ENCODE results near the gene C2. TPM values are rescaled to one million over a fixed set of nuclear protein-coding genes. Genes with fewer than 3 reads are reported as not detected.
A peak's percentile ranks its signal among the peaks of the same experiment; 100 is the strongest.

Gene C2
- polyA plus RNA-seq, 1 experiment = 1.2 TPM

GRCh38 chr6:31898383-31899011, 29.0 kb upstream of the C2 start:
- no peak for DNase-seq (ENCODE audit: low read depth)
- TF ChIP-seq, protein P1, sequence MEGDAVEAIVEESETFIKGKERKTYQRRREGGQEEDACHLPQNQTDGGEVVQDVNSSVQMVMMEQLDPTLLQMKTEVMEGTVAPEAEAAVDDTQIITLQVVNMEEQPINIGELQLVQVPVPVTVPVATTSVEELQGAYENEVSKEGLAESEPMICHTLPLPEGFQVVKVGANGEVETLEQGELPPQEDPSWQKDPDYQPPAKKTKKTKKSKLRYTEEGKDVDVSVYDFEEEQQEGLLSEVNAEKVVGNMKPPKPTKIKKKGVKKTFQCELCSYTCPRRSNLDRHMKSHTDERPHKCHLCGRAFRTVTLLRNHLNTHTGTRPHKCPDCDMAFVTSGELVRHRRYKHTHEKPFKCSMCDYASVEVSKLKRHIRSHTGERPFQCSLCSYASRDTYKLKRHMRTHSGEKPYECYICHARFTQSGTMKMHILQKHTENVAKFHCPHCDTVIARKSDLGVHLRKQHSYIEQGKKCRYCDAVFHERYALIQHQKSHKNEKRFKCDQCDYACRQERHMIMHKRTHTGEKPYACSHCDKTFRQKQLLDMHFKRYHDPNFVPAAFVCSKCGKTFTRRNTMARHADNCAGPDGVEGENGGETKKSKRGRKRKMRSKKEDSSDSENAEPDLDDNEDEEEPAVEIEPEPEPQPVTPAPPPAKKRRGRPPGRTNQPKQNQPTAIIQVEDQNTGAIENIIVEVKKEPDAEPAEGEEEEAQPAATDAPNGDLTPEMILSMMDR (IDR thresholded peaks at IDR 0.05; ENCODE audit: insufficient read depth, low read depth, low read length) = no peak
- ChIA-PET POLR2A (interaction anchor here (0.5 kb wide), 1 partner anchor 267 kb away, joined by 5 read pairs; no protein-coding TSS in a partner anchor), CTCF (interaction anchor here (0.9 to 2.1 kb wide), 7 partner anchors 8 to 217 kb away, joined by 3 to 11 read pairs (median 4); partner anchors contain the start of gene LY6G5C)
- Histone ChIP-seq H3K36me3 (ENCODE audit: control insufficient read depth, insufficient read depth, low read length) (no peaks in the 10 kb centered on the region; the same call in none of the 2 replicates), H3K4me3 (ENCODE audit: low read depth, low read length) (peak overlapping the region; percentile 72), H3K27me3 (ENCODE audit: control insufficient read depth, insufficient read depth, low read length) (no peaks in the 10 kb centered on the region)

- TF ChIP-seq, protein P1 (IDR thresholded peaks at IDR 0.05; ENCODE audit: insufficient read depth, low read depth, low read length) = no peak
- ChIA-PET POLR2A (no interaction called here), CTCF (interaction anchor here (0.9 to 2.1 kb wide), 3 partner anchors 11 to 59 kb away, joined by 3 to 11 read pairs (median 4); no protein-coding TSS in a partner anchor)
- no peaks in the 10 kb centered on the region for H3K27me3 ChIP-seq (ENCODE audit: control insufficient read depth, insufficient read depth, low read length)
- DNase-seq (ENCODE audit: low read depth) = no peak
- no peaks in the 10 kb centered on the region; the same call in none of the 2 replicates for H3K36me3 ChIP-seq (ENCODE audit: control insufficient read depth, insufficient read depth, low read length)
- H3K4me3 ChIP-seq (ENCODE audit: low read depth, low read length) = no peak overlapping the region
These were observed 28.3 kb upstream of the C2 start for GRCh38 chr6:31899215-31899614.

DNA sequence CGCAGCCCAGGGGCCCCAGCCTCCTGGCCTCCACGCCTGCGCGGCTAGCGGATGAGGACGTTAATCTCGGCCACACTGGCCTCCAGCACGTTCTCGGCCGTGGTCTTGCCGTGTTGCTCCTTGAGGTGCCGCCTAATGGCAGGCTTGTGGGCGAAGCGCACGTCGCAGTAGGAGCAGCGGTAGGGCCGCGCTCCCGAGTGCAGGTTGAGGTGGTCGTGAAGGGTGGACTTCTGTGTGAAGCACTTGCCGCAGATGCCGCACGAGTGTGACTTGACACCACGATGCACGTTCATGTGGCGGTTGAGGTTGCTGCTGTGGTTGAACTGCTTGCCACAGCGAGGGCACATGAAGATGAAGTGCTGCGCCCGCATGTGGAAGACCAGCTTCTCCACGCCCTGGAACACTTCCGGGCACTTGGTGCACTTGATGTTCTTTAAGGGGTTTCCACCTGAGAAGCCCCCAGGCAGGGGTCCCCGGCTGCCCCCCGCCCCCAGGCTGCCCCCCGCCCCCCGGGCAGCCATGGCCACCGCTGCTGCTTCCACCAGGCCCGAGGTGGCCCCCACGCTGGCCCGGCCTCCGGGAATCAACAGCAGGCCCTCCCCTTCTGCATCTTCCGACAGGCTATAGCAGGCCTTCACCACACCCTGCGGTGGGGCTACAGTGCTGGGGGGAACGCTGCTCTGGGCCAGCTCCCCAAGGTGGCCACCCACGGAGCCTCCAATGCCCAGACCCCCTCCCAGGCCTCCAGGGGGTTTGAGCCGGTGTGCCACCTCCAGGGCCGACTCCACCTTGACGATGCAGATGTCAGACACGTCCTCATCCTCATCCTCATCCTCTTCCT, 27.4 kb upstream of the C2 start:
- ChIA-PET POLR2A (no interaction called here), CTCF (interaction anchor here (0.5 to 4.5 kb wide), 3 partner anchors 9 to 69 kb away, joined by 3 to 26 read pairs (median 4); no protein-coding TSS in a partner anchor)
- DNase-seq (ENCODE audit: low read depth) = no peak
- TF ChIP-seq, protein P1 (IDR thresholded peaks at IDR 0.05; ENCODE audit: insufficient read depth, low read depth, low read length) = no peak
- H3K36me3 ChIP-seq (ENCODE audit: control insufficient read depth, insufficient read depth, low read length) = no peaks in the 10 kb centered on the region; the same call in 1 of the 2 replicates
- no peak overlapping the region for H3K4me3 ChIP-seq (ENCODE audit: low read depth, low read length)
- no peaks in the 10 kb centered on the region for H3K27me3 ChIP-seq (ENCODE audit: control insufficient read depth, insufficient read depth, low read length)

DNA sequence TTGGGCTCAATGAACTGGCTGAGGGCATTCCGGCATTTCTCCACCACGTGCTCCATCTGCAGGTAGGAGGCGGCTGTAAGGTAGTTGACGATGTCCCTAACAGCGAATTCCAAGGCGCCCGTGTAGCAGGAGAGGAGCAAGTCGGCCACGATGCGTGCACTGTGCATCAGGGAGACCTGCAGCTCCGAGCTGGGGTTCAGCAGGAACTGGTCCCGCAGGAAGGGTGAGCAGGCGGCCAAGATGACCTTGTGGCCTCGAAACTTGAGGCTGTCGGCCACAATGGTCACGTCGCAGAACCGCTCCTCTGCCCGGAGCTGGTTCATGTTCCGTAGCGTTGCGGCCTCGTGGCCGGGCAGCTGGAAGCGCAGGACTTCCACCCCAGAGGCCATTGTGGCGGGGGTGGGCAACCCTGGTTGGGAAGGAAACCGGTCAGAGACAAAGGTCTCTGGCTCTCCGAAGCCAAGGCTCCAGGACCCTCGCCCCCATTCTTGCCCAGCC, 26.6 kb upstream of the C2 start:
- POLR2A ChIA-PET = no interaction called here
- H3K27me3 ChIP-seq (ENCODE audit: control insufficient read depth, insufficient read depth, low read length) = no peaks in the 10 kb centered on the region
- no peaks in the 10 kb centered on the region for H3K36me3 ChIP-seq (ENCODE audit: control insufficient read depth, insufficient read depth, low read length)
- TF ChIP-seq, protein P1 (IDR thresholded peaks at IDR 0.05; ENCODE audit: insufficient read depth, low read depth, low read length) = no peak
- DNase-seq (ENCODE audit: low read depth) = no peak
- peak overlapping the region; percentile 61 for H3K4me3 ChIP-seq (ENCODE audit: low read depth, low read length)
- CTCF ChIA-PET = interaction anchor here (0.5 to 4.5 kb wide), 4 partner anchors 8 to 70 kb away, joined by 3 to 26 read pairs (median 4); no protein-coding TSS in a partner anchor
